Left renal pelvis (tissue), 4 donors: ENCODE measurements around the gene RFXANK. TPM values are rescaled to one million over a fixed set of nuclear protein-coding genes. Genes with fewer than 3 reads are reported as not detected.
"Not testable (repeated sequence)": the region's sequence is repeated elsewhere in the genome, so short reads cannot be mapped to it uniquely, and the experiment has no call there.

ENCODE experiments used
- DNase-seq, 4 donors: peaks; one replicate each; pipeline ENCODE4 v3.0.0-alpha.2; 2013; ENCODE audit warnings: low read depth in 4 of 4, low spot score in 3 of 4
- polyA plus RNA-seq, 4 donors: library from polyadenylated mRNA; unstranded; fragments of 120-200 nt; gene quantifications; one replicate each; pipeline ENCODE4 v1.2.1, GENCODE V29; 2013; ENCODE audit not compliant: insufficient read length in 4 of 4

The RFXANK gene, protein sequence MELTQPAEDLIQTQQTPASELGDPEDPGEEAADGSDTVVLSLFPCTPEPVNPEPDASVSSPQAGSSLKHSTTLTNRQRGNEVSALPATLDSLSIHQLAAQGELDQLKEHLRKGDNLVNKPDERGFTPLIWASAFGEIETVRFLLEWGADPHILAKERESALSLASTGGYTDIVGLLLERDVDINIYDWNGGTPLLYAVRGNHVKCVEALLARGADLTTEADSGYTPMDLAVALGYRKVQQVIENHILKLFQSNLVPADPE
- polyA plus RNA-seq = 10 to 100 TPM; 35.3 to 95.2 (median 58.2) TPM

DNA sequence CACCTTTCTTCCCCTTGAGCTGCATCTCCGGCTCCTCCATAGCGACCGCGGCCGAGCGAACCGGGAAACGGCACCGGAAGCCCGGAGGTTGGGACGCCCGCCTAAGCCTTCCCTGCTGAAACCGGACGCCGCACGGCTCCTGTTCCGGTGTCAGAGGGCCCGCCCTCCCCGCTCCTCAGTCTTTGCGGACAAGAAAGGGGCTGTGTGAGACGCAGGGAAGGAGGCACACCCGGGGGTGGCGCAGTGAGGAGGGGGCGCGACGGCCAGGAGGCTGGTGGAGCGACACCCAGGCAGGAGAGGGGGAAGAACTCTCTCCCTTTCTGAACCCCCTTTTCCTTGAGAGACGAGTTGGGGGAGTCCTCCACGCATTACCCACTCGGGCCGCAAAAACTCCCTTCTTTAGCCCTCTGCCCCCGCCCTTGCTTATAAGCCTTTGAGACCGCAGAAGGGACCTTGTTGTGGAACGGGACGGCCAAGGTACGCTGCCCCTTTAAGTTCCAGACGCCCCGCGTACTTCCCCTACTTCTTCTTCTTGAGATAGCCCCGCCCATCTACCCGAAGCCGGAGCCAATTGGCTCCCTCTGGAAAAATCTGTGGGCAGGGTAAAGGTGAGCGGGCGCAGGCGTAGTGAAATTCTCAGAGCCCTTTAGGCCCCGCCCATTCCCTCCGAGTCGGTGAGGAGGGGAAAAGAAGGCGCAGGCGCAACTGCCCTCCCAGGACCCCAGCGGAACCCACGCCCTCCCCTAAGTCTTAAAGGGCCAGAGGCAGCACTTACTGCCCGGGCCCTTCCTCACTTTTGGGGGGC, at the start of gene RFXANK, which contains the start of gene BORCS8:
RFXANK (plus strand) TSS at position 181 of the 805 bp plus-strand sequence. CDS start 1,689 bp downstream, outside the sequence.
BORCS8 (minus strand) TSS at position 75 of the 805 bp plus-strand sequence; CDS start at position 40, 35 bp downstream.
- DNase-seq = peak; percentile 98 to 100 (median 100)

DNA sequence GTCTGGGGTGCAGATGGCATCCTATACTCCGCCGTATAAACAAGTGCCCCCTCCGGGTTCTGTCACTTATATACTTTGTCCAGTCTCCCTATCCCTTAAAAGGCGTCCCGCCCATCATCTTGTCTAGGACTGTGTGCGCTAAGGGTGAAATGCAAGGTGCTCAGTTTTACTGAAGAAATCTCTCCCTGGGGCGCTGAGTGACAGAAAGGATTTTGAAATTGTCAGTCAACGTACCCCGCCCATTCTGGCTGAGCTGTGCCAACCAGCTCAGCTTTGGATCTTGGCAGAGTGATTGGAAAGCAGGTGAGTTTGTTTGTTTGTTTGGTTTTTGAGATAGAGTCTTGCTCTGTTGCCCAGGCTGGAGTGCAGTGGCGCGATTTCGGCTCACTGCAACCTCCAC, 49.7 kb upstream of the RFXANK start:
- no peak for DNase-seq

DNA sequence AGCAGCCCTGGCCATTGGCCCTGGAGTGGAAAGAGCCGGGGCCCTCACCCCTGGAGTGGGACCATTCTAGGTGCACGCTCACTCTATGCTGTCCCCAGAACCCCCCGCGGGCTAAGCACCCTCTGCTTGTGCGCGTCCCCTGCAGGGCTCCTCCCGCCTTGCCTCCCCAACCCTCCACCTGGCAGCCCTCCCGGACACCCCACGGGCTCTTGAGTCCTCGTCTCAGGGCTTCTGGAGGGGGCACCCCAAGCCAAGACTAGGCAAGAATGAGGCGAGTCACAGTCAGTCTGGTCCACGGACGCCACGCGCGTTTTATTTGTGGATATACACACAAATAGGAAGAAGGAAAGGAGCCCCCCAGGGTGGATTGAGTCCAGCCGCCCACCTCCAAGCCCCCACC, 46.8 kb upstream of the RFXANK start:
- DNase-seq = no peak

DNA sequence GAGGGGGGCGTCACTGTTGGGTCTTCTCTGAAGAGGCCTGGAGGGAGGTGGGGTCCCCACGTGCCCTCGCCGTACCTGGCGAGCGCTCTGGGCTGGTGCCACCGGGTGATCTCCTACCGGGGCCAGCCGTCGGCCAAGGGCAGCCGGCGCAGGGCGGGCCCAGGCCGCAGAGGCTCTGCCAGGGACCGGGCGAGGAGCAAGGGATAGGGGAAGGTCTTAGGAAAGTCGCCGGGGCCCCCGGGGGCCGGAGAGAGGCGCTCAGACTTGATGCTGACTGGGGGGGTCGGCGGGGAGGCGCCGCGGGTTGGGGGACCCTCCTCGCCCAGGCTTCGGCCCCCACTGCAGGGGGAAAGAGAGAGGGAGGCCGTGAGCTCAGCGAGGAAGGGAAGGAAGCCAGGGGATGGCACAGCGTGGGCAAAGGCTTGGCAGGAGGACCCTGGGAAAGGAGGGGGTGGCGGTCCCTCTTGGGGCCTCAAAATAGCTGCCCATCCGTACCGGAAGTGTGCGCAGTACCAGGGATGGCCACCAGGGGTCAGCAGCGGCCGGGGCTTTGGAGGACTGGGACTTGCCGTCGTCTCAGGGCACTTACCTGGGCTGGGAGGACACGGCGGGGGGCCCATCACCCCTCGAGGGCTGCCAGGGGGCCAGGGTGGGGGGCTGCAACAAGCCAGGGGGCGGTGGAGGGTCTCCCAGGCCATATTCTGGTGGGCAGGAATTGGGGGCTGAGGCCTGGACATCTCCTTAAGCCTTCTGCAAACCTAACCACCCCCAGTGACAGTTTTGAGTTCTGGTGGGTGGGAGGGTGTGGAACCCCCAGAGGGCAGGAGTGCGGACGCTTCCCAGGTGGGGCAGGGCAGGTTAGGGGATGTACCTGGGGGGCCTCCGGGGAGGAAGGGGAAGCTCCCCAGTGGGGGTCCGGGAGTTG, 46.1 kb upstream of the RFXANK start:
- peak in 2 of 4 donors; percentile 30 to 43 for DNase-seq

DNA sequence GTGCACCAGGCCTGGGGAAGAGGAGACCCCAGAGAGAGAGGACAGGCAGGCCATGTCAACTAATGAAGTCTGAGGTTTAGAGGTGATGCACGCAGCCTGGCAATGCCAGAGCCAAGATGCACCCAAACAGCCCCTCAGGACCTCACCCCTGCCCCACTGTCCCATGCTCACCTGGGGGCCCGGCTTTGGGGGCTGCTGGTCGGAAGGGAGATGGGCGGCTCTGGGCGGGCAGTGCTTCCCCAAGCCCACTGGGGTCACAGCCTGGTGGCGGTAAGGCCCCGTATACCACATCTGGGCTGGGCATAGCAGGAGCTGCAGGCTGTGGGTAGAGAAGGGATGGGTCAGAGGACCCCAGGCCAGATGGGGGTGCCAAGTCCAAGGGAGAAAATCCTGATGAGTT, 45.2 kb upstream of the RFXANK start:
- DNase-seq = no peak

DNA sequence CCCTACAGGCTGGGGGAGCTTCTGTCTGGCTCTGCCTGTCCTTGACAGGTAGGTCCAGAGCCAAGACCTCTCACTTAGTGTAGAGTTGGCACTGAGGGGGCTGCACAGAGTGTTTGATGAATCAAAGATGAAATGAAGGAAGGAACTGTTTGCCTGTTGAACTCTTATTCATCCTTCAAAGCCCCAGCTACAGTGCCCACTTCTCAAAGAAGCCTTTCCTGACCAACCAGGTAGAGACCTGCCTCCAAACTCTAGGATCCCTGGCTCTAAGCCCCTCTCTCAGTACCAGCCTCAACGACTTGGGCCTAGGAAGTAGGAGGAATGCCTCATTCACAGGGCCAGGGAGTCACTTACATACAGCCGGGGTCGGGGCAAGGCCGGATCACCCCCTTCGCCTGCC, 44.7 kb upstream of the RFXANK start:
- no peak for DNase-seq

DNA sequence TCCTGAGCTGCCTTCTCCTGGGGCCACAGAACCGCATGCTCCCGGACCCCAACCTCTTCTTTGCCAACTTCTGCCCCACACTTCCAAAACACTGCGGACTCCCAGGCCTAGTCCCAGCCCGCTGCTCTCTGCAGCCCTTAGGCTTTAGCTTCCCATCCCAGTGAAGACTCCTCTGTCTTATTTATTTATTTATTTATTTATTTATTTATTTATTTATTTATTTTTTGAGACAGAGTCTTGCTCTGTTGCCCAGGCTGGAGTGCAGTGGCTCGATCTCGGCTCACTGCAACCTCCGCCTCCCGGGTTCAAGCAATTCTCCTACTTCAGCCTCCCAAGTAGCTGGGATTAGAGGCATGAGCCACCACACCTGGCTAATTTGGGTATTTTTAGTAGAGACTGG, 43.6 kb upstream of the RFXANK start:
- DNase-seq = not testable (repeated sequence)

DNA sequence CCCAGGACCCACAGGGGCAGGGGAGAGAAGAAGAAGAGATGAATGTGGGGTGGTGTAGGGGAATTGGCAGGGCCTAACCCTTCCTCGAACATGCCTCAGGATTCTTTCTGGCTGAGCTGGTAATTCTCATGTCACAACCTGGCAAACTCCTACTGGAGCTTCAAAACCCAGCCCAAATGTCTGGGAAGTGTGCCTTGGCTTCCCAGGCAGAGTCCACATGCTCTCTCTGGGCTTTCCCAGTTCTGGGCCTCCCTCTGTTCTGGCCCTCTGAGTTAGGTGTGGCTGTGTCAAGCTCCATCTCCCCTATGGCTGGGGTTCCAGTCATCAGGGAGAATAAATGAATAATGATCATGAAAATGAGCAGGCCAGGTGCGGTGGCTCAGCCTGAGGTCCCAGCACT, 42.6 kb upstream of the RFXANK start:
- DNase-seq = no peak

DNA sequence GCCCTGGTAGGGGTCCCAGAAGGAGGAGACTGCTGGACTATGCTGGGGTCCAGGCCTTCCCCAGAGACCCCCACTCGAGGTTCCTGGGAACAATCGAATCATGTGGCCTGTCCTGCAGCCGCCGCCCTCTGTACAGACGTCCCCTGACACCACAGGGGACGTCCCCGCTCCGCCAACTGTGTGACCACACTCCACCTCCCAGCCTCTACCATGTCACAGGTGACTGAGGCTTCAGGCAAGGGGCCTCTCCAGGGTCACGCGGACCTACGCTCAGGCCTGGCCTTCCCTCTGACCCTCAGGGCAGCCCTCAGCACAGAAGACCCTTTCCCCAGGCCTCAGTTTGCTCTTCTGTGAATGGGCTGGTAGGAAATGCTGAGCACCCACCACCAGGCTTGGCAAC, 40.6 kb upstream of the RFXANK start:
- no peak for DNase-seq

DNA sequence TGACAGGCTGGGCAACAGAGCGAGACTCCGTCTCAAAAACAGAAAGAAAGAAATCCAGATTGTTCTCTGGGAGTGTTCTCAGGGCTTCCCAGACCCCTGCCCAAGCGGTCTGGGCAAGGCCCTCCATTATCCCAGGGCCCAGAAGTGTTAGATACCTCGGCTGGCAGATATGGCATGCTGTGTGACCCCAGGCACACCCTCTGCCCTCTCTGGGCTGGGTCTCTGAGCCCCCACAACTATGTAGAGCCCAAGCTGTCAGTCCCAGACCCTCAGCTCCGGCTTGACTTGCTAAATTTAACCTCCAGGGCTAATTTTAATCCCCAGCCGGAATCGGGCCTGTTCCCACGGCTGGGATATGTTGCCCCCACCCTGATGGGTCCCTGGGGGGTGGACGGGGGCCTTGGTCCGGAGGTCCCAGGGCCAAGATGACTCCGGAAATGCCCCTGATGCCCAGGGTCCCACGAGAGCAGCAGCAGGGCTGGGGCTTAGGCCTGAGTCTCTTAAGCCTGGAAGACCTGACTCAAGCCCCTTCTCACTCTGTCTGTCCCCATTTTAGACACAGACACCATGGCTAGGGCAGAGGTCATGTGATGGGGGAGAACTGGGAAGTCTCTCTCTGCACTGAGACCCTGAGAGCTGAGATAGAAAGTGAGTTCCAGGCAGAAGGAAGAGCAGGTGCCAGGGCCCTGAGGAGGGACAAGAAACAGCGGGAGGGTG, 39.2 kb upstream of the RFXANK start:
- DNase-seq = no peak

DNA sequence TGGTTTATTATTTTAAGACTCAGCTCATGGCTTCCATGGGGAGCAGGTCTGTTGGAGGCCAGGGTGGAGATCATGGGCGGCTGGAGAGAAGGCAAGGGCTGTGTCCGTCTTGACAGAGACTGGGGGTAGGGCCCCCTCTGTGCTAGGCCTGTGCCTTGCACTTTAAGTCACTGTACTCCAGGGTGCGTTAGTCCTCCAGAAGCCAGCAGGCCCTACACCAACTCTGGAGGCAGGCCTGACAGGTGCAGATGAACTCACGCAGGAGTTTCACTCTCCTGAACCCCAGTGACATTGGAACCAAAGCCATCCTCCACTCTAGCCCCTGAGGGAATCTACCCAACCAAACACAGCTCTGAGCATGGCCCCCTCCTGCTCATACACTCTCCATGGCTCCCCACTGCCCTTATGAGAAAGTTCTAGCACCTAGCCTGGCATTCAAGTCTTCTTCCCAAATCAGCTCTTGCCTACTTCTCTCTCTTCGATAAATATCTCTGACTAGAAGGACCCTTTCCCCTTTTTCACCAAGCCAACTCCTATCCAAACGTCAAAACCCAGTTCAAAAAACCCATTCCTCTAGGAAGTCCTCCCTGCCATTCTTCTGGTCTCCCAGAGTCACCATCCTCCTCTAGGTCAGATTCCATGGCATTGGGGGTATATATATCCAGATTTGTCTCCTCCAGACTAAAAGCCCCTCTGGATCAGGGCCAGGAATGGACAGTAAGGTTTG, 37.1 kb upstream of the RFXANK start:
- DNase-seq = no peak

DNA sequence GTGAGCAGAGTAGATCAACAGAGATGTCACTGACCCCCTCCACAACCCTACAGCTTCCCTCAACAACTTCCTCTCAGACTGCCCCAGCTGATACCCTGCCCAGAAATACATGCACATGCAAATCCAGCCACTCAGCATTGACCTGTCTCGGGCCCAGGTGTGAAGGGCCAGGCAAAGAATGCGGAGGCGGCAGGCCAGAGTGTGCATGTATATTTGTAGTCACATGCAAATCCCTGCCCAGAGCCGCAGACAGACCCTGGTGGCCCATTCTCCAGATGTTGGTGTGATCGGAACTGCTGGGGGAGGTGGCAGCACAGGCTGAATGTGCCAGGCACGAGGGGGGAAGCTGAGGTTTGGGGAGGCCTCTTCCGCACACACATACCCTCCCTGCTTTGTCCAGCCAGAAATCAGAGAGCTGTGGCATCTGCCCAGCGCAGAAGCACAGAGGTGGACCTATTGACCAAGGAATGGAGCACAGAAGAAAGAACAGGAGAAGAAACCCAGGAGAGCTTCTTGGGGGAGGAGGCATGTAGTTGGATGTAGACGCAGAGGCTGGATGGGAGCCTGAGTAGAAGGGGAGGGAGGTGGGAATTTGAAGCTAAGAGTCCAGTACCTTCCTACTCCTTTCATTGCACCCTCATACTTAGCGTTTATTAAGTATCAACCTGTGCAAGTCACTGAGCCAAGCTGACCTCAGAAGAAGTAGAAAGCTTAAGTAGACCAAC, 36.4 kb upstream of the RFXANK start:
- DNase-seq = no peak

DNA sequence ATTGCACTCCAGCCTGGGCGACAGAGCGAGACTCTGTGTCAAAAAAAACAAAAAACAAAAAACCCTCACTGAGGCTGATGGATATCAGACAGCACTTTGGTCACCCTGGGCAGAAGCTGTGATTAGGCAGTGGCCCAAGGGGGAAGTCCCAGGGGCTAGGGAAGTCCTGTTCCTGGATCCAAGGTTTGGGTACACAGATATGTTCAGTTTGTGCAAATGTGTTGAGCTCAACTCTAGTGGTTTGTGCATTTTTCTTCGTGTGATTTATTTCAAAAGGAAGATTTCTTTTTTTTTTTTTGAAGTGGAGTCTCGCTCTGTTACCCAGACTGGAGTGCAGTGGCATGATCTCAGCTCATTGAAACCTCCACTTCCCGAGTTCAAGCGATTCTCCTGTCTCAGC, 34.2 kb upstream of the RFXANK start:
- no peak for DNase-seq

DNA sequence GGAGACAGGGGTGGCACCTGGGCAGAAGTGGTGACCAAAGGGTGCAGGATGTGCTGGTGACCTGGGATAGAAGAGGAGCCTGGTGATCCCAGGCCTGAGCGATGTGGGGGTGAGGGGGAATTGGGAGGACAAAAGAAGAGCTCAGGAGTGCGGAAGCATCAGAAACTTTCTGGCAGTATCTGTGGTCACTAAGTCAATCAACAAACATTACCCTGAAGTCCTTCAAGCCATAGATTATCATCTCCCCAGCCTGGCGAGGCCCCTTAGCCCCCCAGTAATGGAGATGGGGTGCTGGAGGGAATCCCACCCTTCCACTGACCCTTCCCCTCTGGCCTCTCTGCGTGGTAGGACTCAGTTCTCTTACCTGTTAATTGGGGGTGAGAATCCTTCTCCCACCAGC, 32.5 kb upstream of the RFXANK start:
- no peak for DNase-seq

DNA sequence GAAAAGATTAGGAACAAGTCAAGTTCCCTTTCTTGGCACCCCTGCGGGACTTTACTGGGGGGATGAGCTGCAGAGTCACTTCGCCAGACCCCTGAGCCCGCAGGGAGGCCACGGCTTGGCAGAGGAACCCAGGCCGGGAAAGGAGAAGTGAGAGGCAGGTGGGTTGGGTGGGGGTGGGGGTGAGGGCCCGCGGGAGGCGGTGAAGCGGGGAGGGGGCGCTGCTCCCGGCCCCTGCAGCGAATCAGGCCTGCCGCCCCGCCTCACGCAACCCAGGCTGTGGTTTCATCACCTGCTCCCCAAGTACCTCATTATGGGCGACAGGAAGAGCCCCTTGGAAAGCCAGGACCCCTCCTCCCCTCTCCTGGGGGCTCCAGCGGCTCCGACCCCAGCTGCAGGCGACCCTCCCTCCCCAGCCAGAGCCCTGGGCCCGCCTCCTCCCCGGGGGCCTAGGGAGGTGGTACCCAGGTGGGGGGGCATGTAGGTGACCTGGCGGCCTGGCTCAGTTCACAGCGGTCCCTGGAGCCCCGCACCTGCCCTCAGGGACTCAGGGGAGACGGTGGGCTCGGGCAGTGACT, 31.5 kb upstream of the RFXANK start:
- no peak for DNase-seq

DNA sequence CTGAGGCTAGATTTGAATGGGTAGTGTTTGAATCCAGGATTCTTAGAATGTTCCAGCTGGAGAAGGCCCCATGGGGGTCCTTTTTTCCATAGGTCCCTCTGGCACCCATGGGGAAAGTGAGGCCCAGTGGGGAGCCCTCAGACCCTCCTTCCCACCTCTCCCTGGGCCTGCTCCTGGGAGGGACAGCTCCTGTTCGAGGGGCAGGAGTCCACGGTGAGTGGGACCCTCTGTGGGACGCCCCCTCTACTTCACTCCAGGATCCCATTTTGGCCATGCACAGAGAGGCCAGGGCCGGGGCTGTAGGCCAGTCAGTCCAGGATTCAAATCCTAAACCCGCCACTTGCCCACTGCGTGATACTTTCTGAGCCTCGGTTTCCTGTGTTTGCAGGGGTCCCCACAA, 29.6 kb upstream of the RFXANK start:
- DNase-seq = no peak

DNA sequence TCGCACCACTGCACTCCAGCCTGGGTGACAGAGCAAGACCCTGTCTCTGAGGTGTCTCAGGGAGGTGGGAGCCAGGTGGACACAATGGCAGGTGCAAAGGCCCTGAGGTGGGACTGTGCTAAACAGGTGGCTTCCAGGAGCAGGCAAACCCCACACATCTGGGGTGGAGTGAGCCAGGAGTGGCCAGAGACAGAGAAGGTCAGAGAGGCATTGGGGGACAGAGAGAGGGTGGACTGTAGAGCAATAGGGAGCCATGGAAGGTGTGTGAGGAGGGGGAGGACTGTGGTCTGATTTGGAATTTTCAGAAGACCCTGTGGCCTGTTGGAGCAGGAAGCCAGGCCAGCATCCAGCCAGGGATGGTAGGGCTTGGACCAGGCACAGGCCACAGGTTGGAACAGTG, 26.7 kb upstream of the RFXANK start:
- no peak for DNase-seq

DNA sequence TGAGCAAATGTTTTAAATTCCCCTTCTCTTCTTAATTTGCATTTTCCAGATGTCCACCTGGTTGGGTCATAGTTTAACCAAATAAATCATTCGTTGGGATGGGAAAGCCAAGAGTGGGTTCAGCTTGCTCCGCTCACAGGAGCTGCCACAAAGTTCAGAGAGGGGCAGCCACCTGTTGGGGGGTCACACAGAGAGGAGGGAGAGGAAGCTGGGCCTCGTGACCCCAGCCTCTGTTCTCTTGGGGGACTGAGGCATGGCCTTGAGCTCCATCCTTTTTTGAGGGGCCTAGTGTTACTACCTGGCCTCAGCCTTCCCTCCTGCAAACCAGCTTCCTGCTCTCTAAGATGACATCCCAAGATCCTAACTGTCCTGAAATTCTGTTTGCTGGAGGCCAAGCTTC, 24.4 kb upstream of the RFXANK start:
- no peak for DNase-seq
